Measurements from ENCODE around the gene HTD2. TPM values are rescaled to one million over a fixed set of nuclear protein-coding genes. Genes with fewer than 3 reads are reported as not detected.

Gene HTD2
- total and polyA plus RNA-seq, 2 of the 4 experiments (the other 2 are of a cell fraction): 6.4 to 13.3 TPM

DNA sequence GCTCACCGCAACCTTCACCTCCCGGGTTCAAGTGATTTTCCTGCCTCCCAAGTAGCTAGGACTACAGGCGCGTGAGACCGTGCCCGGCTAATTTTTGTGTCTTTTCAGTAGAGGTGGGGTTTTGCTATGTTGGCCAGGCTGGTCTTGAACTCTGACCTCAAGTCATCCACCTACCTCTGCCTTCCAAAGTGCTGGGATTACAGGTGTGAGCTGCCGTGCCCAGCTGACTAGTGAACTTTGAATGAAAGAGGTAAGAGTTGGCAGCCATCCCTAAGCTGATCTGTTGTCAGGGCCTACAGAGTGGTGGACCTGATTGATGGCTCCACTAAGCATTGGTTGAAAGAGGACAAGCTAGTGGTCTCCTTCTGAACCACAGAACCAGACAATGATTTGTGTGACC, 41.7 kb downstream of the HTD2 start:
- H3K79me1 ChIP-seq (ENCODE audit: low read depth in 1 of 2, low read length in 2 of 2): peaks cover 52 to 72% of the 10 kb centered on the region in 2 experiments
- no peak overlapping the region for H3K56ac ChIP-seq (ENCODE audit: extremely low read depth, insufficient read depth, low read length)
- no peak overlapping the region for H3K27ac ChIP-seq (ENCODE audit: insufficient read depth, low read length)
- CTCF ChIA-PET: no interaction called here
- no peak overlapping the region for H2BK5ac ChIP-seq (ENCODE audit: low read depth, low read length, poor library complexity, severe bottlenecking)
- no CpG with 5 or more reads among the region's 7 CpGs for WGBS, 2 experiments (ENCODE audit: extremely low coverage in 2 of 2, insufficient read length in 1 of 2)
- H3K4me2 ChIP-seq (ENCODE audit: low read depth, low read length): no peak overlapping the region
- H2BK120ac ChIP-seq (ENCODE audit: low read depth, low read length): no peak overlapping the region
- no peaks in the 10 kb centered on the region for H3K9me3 ChIP-seq (ENCODE audit: control insufficient read depth, insufficient read depth, low read length)
- no peak overlapping the region for H3K4me3 ChIP-seq (ENCODE audit: insufficient read depth, low read depth, low read length)
- H3K9ac ChIP-seq (ENCODE audit: low read depth, low read length): no peak overlapping the region
- no peak overlapping the region for H2AK5ac ChIP-seq (ENCODE audit: low read depth, low read length)
- POLR2A ChIA-PET (ENCODE audit: unreplicated experiment): no interaction called here
- no peak overlapping the region for H3K4ac ChIP-seq (ENCODE audit: low read depth, low read length)
- TF ChIP-seq MAZ (IDR thresholded peaks at IDR 0.05; ENCODE audit: borderline replicate concordance, low read depth, low read length): no peak
- no peak for TF ChIP-seq MXI1 (IDR thresholded peaks at IDR 0.05; ENCODE audit: borderline replicate concordance, low read depth, low read length)
- no peak for TF ChIP-seq MAFK (IDR thresholded peaks at IDR 0.05; ENCODE audit: low read depth, low read length)
- no peak for TF ChIP-seq CHD1 (IDR thresholded peaks at IDR 0.05; ENCODE audit: low read depth, low read length)
- no peak for TF ChIP-seq NFE2L2 (IDR thresholded peaks at IDR 0.05; ENCODE audit: low read depth, low read length)
- TF ChIP-seq RFX5 (IDR thresholded peaks at IDR 0.05; ENCODE audit: low read depth, low read length): no peak
- TF ChIP-seq, protein P1, sequence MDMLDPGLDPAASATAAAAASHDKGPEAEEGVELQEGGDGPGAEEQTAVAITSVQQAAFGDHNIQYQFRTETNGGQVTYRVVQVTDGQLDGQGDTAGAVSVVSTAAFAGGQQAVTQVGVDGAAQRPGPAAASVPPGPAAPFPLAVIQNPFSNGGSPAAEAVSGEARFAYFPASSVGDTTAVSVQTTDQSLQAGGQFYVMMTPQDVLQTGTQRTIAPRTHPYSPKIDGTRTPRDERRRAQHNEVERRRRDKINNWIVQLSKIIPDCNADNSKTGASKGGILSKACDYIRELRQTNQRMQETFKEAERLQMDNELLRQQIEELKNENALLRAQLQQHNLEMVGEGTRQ (IDR thresholded peaks at IDR 0.05; ENCODE audit: low read depth, low read length): no peak
- no peak for TF ChIP-seq POLR2A (IDR thresholded peaks at IDR 0.05; ENCODE audit: low read depth, low read length)
- TF ChIP-seq CTCF (conservative IDR thresholded peaks at IDR 0.05; ENCODE audit: low read depth, low read length): no peak
- TF ChIP-seq ELK1 (IDR thresholded peaks at IDR 0.05; ENCODE audit: borderline replicate concordance, low read depth, low read length): no peak
- TF ChIP-seq RAD21 (IDR thresholded peaks at IDR 0.05; ENCODE audit: low read length): no peak
- TF ChIP-seq FOS (IDR thresholded peaks at IDR 0.05; ENCODE audit: low read depth, low read length): no peak
- TF ChIP-seq BHLHE40 (IDR thresholded peaks at IDR 0.05; ENCODE audit: low read depth, low read length): no peak
- TF ChIP-seq SMC3 (IDR thresholded peaks at IDR 0.05; ENCODE audit: low read depth, low read length): no peak
- TF ChIP-seq RCOR1 (IDR thresholded peaks at IDR 0.05; ENCODE audit: insufficient replicate concordance, low read length): no peak
- no peak for TF ChIP-seq CEBPB (IDR thresholded peaks at IDR 0.05; ENCODE audit: low read depth, low read length)
- H2BK15ac ChIP-seq (ENCODE audit: low read depth, low read length): no peak overlapping the region
- intact Hi-C loops (cut with micrococcal nuclease) (loop anchor here (1.0 kb wide), 1 partner anchor 25 kb away; no protein-coding TSS in a partner anchor), in situ Hi-C loops (cut with MboI; ENCODE audit: low sequenced_read_pairs) (no loop called here), dilution Hi-C loops (cut with HindIII; ENCODE audit: low sequenced_read_pairs, unreplicated experiment) (no loop called here)
- H2AK9ac ChIP-seq (replicated peaks; ENCODE audit: low read depth, low read length, poor library complexity): no peak overlapping the region
- H3K4me1 ChIP-seq (ENCODE audit: control insufficient read depth, insufficient read depth, low read length): peaks cover 11% of the 10 kb centered on the region
- no peak overlapping the region for H2BK20ac ChIP-seq (ENCODE audit: low read depth, low read length)
- H3K14ac ChIP-seq (replicated peaks; ENCODE audit: low read depth, low read length): no peak overlapping the region
- peaks cover 20% of the 10 kb centered on the region; the same call in 1 of the 2 replicates for H4K20me1 ChIP-seq (ENCODE audit: insufficient read depth, low read length)
- H2AFZ ChIP-seq (replicated peaks; ENCODE audit: low read length, poor library complexity): no peak overlapping the region
- ATAC-seq (ENCODE audit: low read depth) (no peak), DNase-seq (no peak)
- no TSS peak for BruUV-seq (replicated peaks)
- no peak overlapping the region for H4K91ac ChIP-seq (ENCODE audit: insufficient read depth, low read depth, low read length)
- peaks cover 10% of the 10 kb centered on the region; the same call in 1 of the 2 replicates for H3K36me3 ChIP-seq (ENCODE audit: control insufficient read depth, insufficient read depth, low read length)
- no peak overlapping the region for H3K23ac ChIP-seq (ENCODE audit: low read depth, low read length)
- H3K27me3 ChIP-seq (ENCODE audit: control insufficient read depth, insufficient read depth, low read length): no peaks in the 10 kb centered on the region
- peaks cover 24% of the 10 kb centered on the region for H3K9me1 ChIP-seq (ENCODE audit: insufficient read depth, low read length)
- no peak overlapping the region for H4K5ac ChIP-seq (ENCODE audit: low read depth, low read length)
- no peak overlapping the region for H4K8ac ChIP-seq (ENCODE audit: low read depth in 2 of 2, low read length in 2 of 2)
- H3K18ac ChIP-seq (ENCODE audit: low read depth, low read length): no peak overlapping the region

All from IMR-90 (cell line).